ENCODE measurements around the gene GGNBP2. TPM values are rescaled to one million over a fixed set of nuclear protein-coding genes. Genes with fewer than 3 reads are reported as not detected.

GGNBP2 gene
- total RNA-seq, 2 donors from 2014 or later = 97.7 to 151 TPM

GRCh38 chr17:36590082-36590481 lies 45.4 kb downstream of the GGNBP2 start:
- Mint-ChIP-seq H3K9me3 (no peaks in the 10 kb centered on the region), H3K36me3 (peaks cover 6 to 8% of the 10 kb centered on the region in 2 donors), H3K27ac (peak overlapping the region in 1 of 2 donors; percentile 80)
- peak in 1 of 2 donors; percentile 7 for DNase-seq (ENCODE audit: low spot score in 2 of 2)
- no peak for ATAC-seq

GRCh38 chr17:36591434-36592315 lies 47.0 kb downstream of the GGNBP2 start, which contains the start of gene DHRS11:
Gene DHRS11, plus strand, starts transcription at chr17:36591879. Its CDS starts 131 bp downstream, at chr17:36592010.
- DNase-seq (ENCODE audit: low spot score in 2 of 2) = peak; percentile 82
- peak; percentile 94 to 96 for ATAC-seq
- no peaks in the 10 kb centered on the region for H3K36me3 Mint-ChIP-seq
- H3K9me3 Mint-ChIP-seq = no peaks in the 10 kb centered on the region
- peak within 1 kb of the TSS; percentile 80 to 84 for H3K27ac Mint-ChIP-seq

GRCh38 chr17:36592316-36592715 lies 47.6 kb downstream of the GGNBP2 start:
- no peak for DNase-seq (ENCODE audit: low spot score in 2 of 2)
- no peak for ATAC-seq

GRCh38 chr17:36592716-36593321 lies 48.1 kb downstream of the GGNBP2 start:
- Mint-ChIP-seq H3K36me3 (no peaks in the 10 kb centered on the region), H3K9me3 (no peaks in the 10 kb centered on the region), H3K27ac (peak overlapping the region; percentile 80 to 84)
- no peak for ATAC-seq
- DNase-seq (ENCODE audit: low spot score in 2 of 2) = peak in 1 of 2 donors; percentile 25

More at GRCh38 chr17:36592316-36592715, 47.6 kb downstream of the GGNBP2 start:
- Mint-ChIP-seq H3K9me3 (no peaks in the 10 kb centered on the region), H3K36me3 (no peaks in the 10 kb centered on the region), H3K27ac (peak overlapping the region; percentile 80 to 84)

GRCh38 chr17:36593656-36594316 lies 49.1 kb downstream of the GGNBP2 start:
- DNase-seq (ENCODE audit: low spot score in 2 of 2) = peak in 1 of 2 donors; percentile 34
- Mint-ChIP-seq H3K36me3 (no peaks in the 10 kb centered on the region), H3K9me3 (no peaks in the 10 kb centered on the region), H3K27ac (no peak overlapping the region)
- ATAC-seq = no peak

GRCh38 chr17:36594626-36595401 lies 50.1 kb downstream of the GGNBP2 start:
- Mint-ChIP-seq H3K36me3 (no peaks in the 10 kb centered on the region), H3K9me3 (no peaks in the 10 kb centered on the region), H3K27ac (no peak overlapping the region)
- DNase-seq (ENCODE audit: low spot score in 2 of 2) (peak in 1 of 2 donors; percentile 28), ATAC-seq (no peak)

- H3K9me3 Mint-ChIP-seq = no peaks in the 10 kb centered on the region
- DNase-seq (ENCODE audit: low spot score in 2 of 2) (peak in 1 of 2 donors; percentile 25), ATAC-seq (no peak)
- peaks cover 0 to 2% of the 10 kb centered on the region in 2 donors for H3K36me3 Mint-ChIP-seq
- H3K27ac Mint-ChIP-seq = no peak overlapping the region
These were observed 52.5 kb downstream of the GGNBP2 start for GRCh38 chr17:36597226-36597625.

GRCh38 chr17:36597866-36598777 lies 53.4 kb downstream of the GGNBP2 start:
- DNase-seq (ENCODE audit: low spot score in 2 of 2) (peak in 1 of 2 donors; percentile 30), ATAC-seq (no peak)
- H3K9me3 Mint-ChIP-seq = no peaks in the 10 kb centered on the region
- peak overlapping the region in 1 of 2 donors; percentile 23 for H3K27ac Mint-ChIP-seq
- peaks cover 0 to 8% of the 10 kb centered on the region in 2 donors for H3K36me3 Mint-ChIP-seq

- DNase-seq (ENCODE audit: low spot score in 2 of 2) (peak in 1 of 2 donors; percentile 49), ATAC-seq (no peak)
- Mint-ChIP-seq H3K27ac (no peak overlapping the region), H3K9me3 (no peaks in the 10 kb centered on the region), H3K36me3 (peaks cover under 1 to 12% of the 10 kb centered on the region in 2 donors)
These were observed 54.3 kb downstream of the GGNBP2 start for GRCh38 chr17:36598951-36599401.

GRCh38 chr17:36599546-36600250 lies 55.0 kb downstream of the GGNBP2 start:
- Mint-ChIP-seq H3K36me3 (peaks cover 7 to 16% of the 10 kb centered on the region in 2 donors), H3K27ac (peak overlapping the region in 1 of 2 donors; percentile 22), H3K9me3 (no peaks in the 10 kb centered on the region)
- ATAC-seq (no peak), DNase-seq (ENCODE audit: low spot score in 2 of 2) (peak in 1 of 2 donors; percentile 46)

- Mint-ChIP-seq H3K9me3 (no peaks in the 10 kb centered on the region), H3K36me3 (peaks cover 9 to 16% of the 10 kb centered on the region in 2 donors), H3K27ac (peak overlapping the region; percentile 92 to 96)
- DNase-seq (ENCODE audit: low spot score in 2 of 2) (no peak), ATAC-seq (no peak)
These were observed 55.7 kb downstream of the GGNBP2 start for GRCh38 chr17:36600465-36600864.

- peak in 1 of 2 donors; percentile 27 for DNase-seq (ENCODE audit: low spot score in 2 of 2)
- Mint-ChIP-seq H3K36me3 (peaks cover 14 to 16% of the 10 kb centered on the region in 2 donors), H3K9me3 (no peaks in the 10 kb centered on the region), H3K27ac (peak overlapping the region; percentile 92 to 96)
- ATAC-seq = peak; percentile 30 to 39
These were observed 56.2 kb downstream of the GGNBP2 start for GRCh38 chr17:36600936-36601302.

GRCh38 chr17:36601303-36602029 lies 56.7 kb downstream of the GGNBP2 start, which contains the start of gene MRM1:
Gene MRM1, plus strand, starts transcription at chr17:36601583. Its CDS starts 228 bp downstream, at chr17:36601811.
- ATAC-seq = peak; percentile 85 to 91
- no peaks in the 10 kb centered on the region for H3K9me3 Mint-ChIP-seq
- DNase-seq (ENCODE audit: low spot score in 2 of 2) = peak; percentile 85 to 90
- H3K36me3 Mint-ChIP-seq = peaks cover 16 to 17% of the 10 kb centered on the region in 2 donors
- H3K27ac Mint-ChIP-seq = peak within 1 kb of the TSS; percentile 92 to 96

Data from activated naive CD4-positive, alpha-beta T cell treated with anti-CD3 and anti-CD28 coated beads, Interleukin-2, amount 50 U/mL, for 72 hours (primary cell).